Measurements from ENCODE around the gene DPP10.

DPP10 gene

DNA sequence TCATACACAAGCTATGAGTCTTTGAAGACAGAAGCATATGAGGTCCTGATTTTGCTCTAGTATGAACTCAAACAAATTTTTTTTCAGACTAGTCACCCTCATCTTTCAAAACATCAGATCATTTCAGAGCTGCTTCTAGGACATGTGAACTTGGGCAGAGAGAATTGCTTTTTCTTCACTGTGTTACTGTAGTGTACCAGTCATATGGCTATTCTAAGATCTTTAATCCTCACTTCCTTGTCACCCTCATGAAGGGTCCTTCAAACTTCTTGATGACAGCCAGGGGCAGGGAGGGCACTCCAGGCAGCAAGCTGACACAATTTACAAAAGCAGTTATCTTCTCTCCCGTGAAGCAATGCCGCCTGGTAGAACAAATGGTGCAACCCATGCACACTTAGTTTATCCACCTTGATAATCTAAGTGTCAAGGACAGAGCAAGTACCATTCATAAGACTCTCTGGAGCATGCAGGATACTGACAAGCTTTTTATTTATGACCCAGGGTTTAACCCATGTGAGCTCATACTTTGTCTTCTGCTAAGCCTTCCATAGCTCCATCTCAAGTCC lies 200.6 kb downstream of the DPP10 start:
- Histone ChIP-seq H3K9ac (ENCODE audit: low read depth, low read length, poor library complexity) (no peak overlapping the region), H3K4me3 (ENCODE audit: low read length in 2 of 2) (no peak overlapping the region), H4K8ac (ENCODE audit: low read depth, low read length) (no peak overlapping the region), H3K14ac (ENCODE audit: low read length) (no peak overlapping the region), H3K4me1 (ENCODE audit: control insufficient read depth in 2 of 2, insufficient read depth in 1 of 2, low read depth in 1 of 2, low read length in 2 of 2) (no peaks in the 10 kb centered on the region), H4K91ac (ENCODE audit: low read depth, low read length, poor library complexity) (no peak overlapping the region), H2BK120ac (ENCODE audit: low read depth, low read length) (no peak overlapping the region), H3K9me3 (replicated peaks in 1 of 2; ENCODE audit: control insufficient read depth in 2 of 2, insufficient read depth in 1 of 2, low read depth in 1 of 2, low read length in 2 of 2) (no peaks in the 10 kb centered on the region), H2BK15ac (ENCODE audit: low read length) (no peak overlapping the region), H3K79me1 (ENCODE audit: low read depth, low read length) (no peaks in the 10 kb centered on the region), H2BK12ac (ENCODE audit: low read length) (no peak overlapping the region), H3K18ac (ENCODE audit: low read length) (no peak overlapping the region), H3K27ac (replicated peaks; ENCODE audit: low read length) (no peak overlapping the region), H3K4me2 (ENCODE audit: insufficient read depth, low read length, poor library complexity, severe bottlenecking) (no peak overlapping the region), H3K27me3 (ENCODE audit: control insufficient read depth in 3 of 3, insufficient read depth in 3 of 3, low read depth in 1 of 3, low read length in 3 of 3) (no peaks in the 10 kb centered on the region), H2BK5ac (ENCODE audit: low read length) (no peak overlapping the region), H2AFZ (ENCODE audit: low read length) (no peak overlapping the region), H3K4ac (ENCODE audit: low read length) (no peak overlapping the region), H3K23ac (ENCODE audit: low read depth, low read length, poor library complexity) (no peak overlapping the region), H2AK5ac (ENCODE audit: low read depth, low read length) (no peak overlapping the region), H3K36me3 (replicated peaks in 1 of 2; ENCODE audit: control insufficient read depth in 2 of 2, insufficient read depth in 2 of 2, low read length in 2 of 2) (no peaks in the 10 kb centered on the region)
- no peak for DNase-seq (ENCODE audit: low spot score)
- no CpG with 5 or more reads among the region's 2 CpGs for WGBS, 2 donors (ENCODE audit: extremely low coverage in 2 of 2, insufficient read length in 2 of 2, insufficient replicate concordance in 1 of 2)

DNA sequence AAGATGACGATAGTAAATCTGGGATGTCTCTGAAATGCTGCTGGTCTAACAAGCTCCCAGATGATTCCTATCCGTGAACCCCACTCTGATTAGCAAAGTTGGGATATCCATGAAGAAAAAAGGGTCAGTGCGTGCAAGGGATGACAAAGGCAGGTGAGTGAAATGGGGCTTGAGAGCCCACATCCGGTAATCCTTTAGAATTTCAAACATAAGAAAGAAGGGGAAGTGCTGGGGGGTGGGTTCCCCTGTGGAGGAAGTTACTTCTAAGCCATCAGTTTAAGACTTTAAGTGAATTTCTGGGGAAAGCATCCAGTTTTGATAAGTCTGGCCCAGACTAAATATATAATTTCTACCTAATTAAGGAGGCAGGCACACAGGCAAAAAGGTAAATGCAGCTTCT lies 209.5 kb downstream of the DPP10 start:
- Histone ChIP-seq H3K79me1 (ENCODE audit: low read depth, low read length) (no peaks in the 10 kb centered on the region), H2BK120ac (ENCODE audit: low read depth, low read length) (no peak overlapping the region), H2BK12ac (ENCODE audit: low read length) (no peak overlapping the region), H3K36me3 (replicated peaks in 1 of 2; ENCODE audit: control insufficient read depth in 2 of 2, insufficient read depth in 2 of 2, low read length in 2 of 2) (no peaks in the 10 kb centered on the region), H2BK5ac (ENCODE audit: low read length) (no peak overlapping the region), H4K91ac (ENCODE audit: low read depth, low read length, poor library complexity) (no peak overlapping the region), H2AK5ac (ENCODE audit: low read depth, low read length) (no peak overlapping the region), H3K4me3 (ENCODE audit: low read length in 2 of 2) (no peak overlapping the region), H2BK15ac (ENCODE audit: low read length) (no peak overlapping the region), H2AFZ (ENCODE audit: low read length) (no peak overlapping the region), H3K27ac (replicated peaks; ENCODE audit: low read length) (no peak overlapping the region), H3K9ac (ENCODE audit: low read depth, low read length, poor library complexity) (no peak overlapping the region), H3K23ac (ENCODE audit: low read depth, low read length, poor library complexity) (no peak overlapping the region), H3K4ac (ENCODE audit: low read length) (no peak overlapping the region), H4K8ac (ENCODE audit: low read depth, low read length) (no peak overlapping the region), H3K18ac (ENCODE audit: low read length) (no peak overlapping the region), H3K27me3 (ENCODE audit: control insufficient read depth in 3 of 3, insufficient read depth in 3 of 3, low read depth in 1 of 3, low read length in 3 of 3) (no peaks in the 10 kb centered on the region), H3K9me3 (replicated peaks in 1 of 2; ENCODE audit: control insufficient read depth in 2 of 2, insufficient read depth in 1 of 2, low read depth in 1 of 2, low read length in 2 of 2) (no peaks in the 10 kb centered on the region), H3K4me1 (ENCODE audit: control insufficient read depth in 2 of 2, insufficient read depth in 1 of 2, low read depth in 1 of 2, low read length in 2 of 2) (no peaks in the 10 kb centered on the region), H3K4me2 (ENCODE audit: insufficient read depth, low read length, poor library complexity, severe bottlenecking) (no peak overlapping the region), H3K14ac (ENCODE audit: low read length) (no peak overlapping the region)
- no peak for DNase-seq (ENCODE audit: low spot score)
- no CpG with 5 or more reads among the region's 4 CpGs for WGBS, 2 donors (ENCODE audit: extremely low coverage in 2 of 2, insufficient read length in 2 of 2, insufficient replicate concordance in 1 of 2)

DNA sequence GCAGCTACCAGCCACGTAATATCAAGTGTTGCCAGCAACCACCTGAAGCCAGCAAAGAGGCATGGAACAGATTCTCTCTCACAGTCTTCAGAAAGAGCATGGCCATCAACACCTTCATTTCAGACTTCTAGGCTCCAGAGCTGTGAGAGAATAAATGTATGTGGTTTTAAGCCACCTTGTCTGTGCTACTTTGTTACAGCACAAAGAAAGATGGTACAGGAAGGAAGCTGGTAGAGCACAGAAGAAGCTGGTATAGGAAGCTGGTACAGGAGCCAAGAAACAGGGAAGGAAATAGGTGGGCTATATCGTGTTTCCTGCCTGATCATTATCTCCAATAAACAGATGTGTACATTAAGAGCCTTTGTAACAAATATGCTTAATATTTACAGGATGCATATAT lies 217.4 kb downstream of the DPP10 start:
- no CpG with 5 or more reads among the region's 2 CpGs for WGBS, 2 donors (ENCODE audit: extremely low coverage in 2 of 2, insufficient read length in 2 of 2, insufficient replicate concordance in 1 of 2)
- no peaks in the 10 kb centered on the region for H3K79me1 ChIP-seq (ENCODE audit: low read depth, low read length)

DNA sequence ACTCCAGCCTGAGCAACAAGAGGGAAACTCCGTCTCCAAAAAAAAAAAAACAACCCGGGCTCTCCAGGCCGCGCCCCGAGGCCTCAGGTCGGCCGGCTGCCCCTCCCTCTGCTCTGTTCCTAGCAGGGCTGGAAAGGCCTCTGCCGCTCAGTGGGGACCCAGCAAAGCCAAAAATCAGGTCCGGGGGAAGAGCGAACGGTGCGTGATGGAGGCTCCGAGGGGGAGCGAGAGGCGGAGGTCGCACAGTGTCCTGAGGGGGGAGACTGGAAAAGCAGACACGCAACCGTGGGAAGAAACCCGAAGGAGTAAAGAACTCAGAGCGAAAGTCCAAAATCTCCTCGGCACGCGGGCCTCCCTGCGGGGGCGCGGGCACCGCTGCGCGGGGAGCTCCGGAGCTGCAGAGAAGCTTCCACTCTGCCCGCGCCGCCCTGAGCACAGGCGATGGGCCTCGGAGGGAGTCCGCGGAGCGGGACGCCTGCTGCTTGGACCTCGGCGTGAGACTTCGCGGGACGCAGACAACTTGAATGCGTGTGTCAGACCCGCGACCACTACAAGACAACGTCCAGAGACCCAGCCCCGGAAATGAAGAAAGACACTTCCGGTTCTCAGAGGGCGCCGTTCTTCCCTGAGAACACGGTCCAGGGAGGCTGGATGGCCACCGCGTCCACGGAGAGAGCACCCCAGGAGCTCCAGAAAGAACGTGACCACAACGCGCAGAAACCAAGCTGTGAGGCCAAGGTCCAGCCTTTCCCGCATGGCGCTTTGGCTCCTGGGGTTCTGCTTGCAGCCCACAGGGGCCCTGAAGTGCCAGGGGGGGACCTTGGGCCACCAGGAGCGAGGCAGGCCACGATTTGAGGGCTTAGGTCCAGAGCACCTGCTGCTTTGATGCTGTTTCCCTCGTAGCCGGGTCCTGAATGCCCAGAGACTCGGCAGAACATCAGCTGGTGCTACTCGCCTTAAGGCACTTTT lies 219.8 kb downstream of the DPP10 start:
- no CpG with 5 or more reads among the region's 67 CpGs for WGBS, 2 donors (ENCODE audit: extremely low coverage in 2 of 2, insufficient read length in 2 of 2, insufficient replicate concordance in 1 of 2)
- Histone ChIP-seq H3K9me3 (replicated peaks in 1 of 2; ENCODE audit: control insufficient read depth in 2 of 2, insufficient read depth in 1 of 2, low read depth in 1 of 2, low read length in 2 of 2) (no peaks in the 10 kb centered on the region), H3K4me1 (ENCODE audit: control insufficient read depth in 2 of 2, insufficient read depth in 1 of 2, low read depth in 1 of 2, low read length in 2 of 2) (no peaks in the 10 kb centered on the region), H3K27ac (replicated peaks; ENCODE audit: low read length) (no peak overlapping the region), H2BK12ac (ENCODE audit: low read length) (peak overlapping the region; percentile 63), H2BK15ac (ENCODE audit: low read length) (no peak overlapping the region), H3K79me1 (ENCODE audit: low read depth, low read length) (no peaks in the 10 kb centered on the region), H2AK5ac (ENCODE audit: low read depth, low read length) (peak overlapping the region; percentile 16), H3K27me3 (ENCODE audit: control insufficient read depth in 3 of 3, insufficient read depth in 3 of 3, low read depth in 1 of 3, low read length in 3 of 3) (no peaks in the 10 kb centered on the region), H3K4me2 (ENCODE audit: insufficient read depth, low read length, poor library complexity, severe bottlenecking) (peak overlapping the region; percentile 37), H4K91ac (ENCODE audit: low read depth, low read length, poor library complexity) (no peak overlapping the region), H3K9ac (ENCODE audit: low read depth, low read length, poor library complexity) (no peak overlapping the region), H2BK120ac (ENCODE audit: low read depth, low read length) (peak overlapping the region; percentile 16), H3K4ac (ENCODE audit: low read length) (no peak overlapping the region), H2AFZ (ENCODE audit: low read length) (peak overlapping the region; percentile 45), H3K23ac (ENCODE audit: low read depth, low read length, poor library complexity) (no peak overlapping the region), H3K18ac (ENCODE audit: low read length) (peak overlapping the region; percentile 91), H3K14ac (ENCODE audit: low read length) (no peak overlapping the region), H3K4me3 (ENCODE audit: low read length in 2 of 2) (peak overlapping the region in 1 of 2 donors; percentile 60), H3K36me3 (replicated peaks in 1 of 2; ENCODE audit: control insufficient read depth in 2 of 2, insufficient read depth in 2 of 2, low read length in 2 of 2) (no peaks in the 10 kb centered on the region), H4K8ac (ENCODE audit: low read depth, low read length) (peak overlapping the region; percentile 70), H2BK5ac (ENCODE audit: low read length) (no peak overlapping the region)
- no peak for DNase-seq (ENCODE audit: low spot score)

More for the DNA sequence above, 217.4 kb downstream of the DPP10 start:
- Histone ChIP-seq H4K8ac (ENCODE audit: low read depth, low read length) (no peak overlapping the region), H3K23ac (ENCODE audit: low read depth, low read length, poor library complexity) (no peak overlapping the region), H3K9ac (ENCODE audit: low read depth, low read length, poor library complexity) (no peak overlapping the region), H3K4me2 (ENCODE audit: insufficient read depth, low read length, poor library complexity, severe bottlenecking) (no peak overlapping the region), H3K9me3 (replicated peaks in 1 of 2; ENCODE audit: control insufficient read depth in 2 of 2, insufficient read depth in 1 of 2, low read depth in 1 of 2, low read length in 2 of 2) (no peaks in the 10 kb centered on the region), H3K4me3 (ENCODE audit: low read length in 2 of 2) (no peak overlapping the region), H3K27me3 (ENCODE audit: control insufficient read depth in 3 of 3, insufficient read depth in 3 of 3, low read depth in 1 of 3, low read length in 3 of 3) (no peaks in the 10 kb centered on the region), H3K27ac (replicated peaks; ENCODE audit: low read length) (no peak overlapping the region), H3K18ac (ENCODE audit: low read length) (no peak overlapping the region), H2BK15ac (ENCODE audit: low read length) (no peak overlapping the region), H2AK5ac (ENCODE audit: low read depth, low read length) (no peak overlapping the region), H3K4me1 (ENCODE audit: control insufficient read depth in 2 of 2, insufficient read depth in 1 of 2, low read depth in 1 of 2, low read length in 2 of 2) (no peaks in the 10 kb centered on the region), H3K4ac (ENCODE audit: low read length) (no peak overlapping the region), H3K14ac (ENCODE audit: low read length) (no peak overlapping the region), H2BK5ac (ENCODE audit: low read length) (no peak overlapping the region), H4K91ac (ENCODE audit: low read depth, low read length, poor library complexity) (no peak overlapping the region), H3K36me3 (replicated peaks in 1 of 2; ENCODE audit: control insufficient read depth in 2 of 2, insufficient read depth in 2 of 2, low read length in 2 of 2) (no peaks in the 10 kb centered on the region), H2AFZ (ENCODE audit: low read length) (no peak overlapping the region), H2BK12ac (ENCODE audit: low read length) (no peak overlapping the region), H2BK120ac (ENCODE audit: low read depth, low read length) (no peak overlapping the region)
- no peak for DNase-seq (ENCODE audit: low spot score)
